Tongue (tissue), 2 donors: Measurements from ENCODE around the gene IL22RA1. TPM values are rescaled to one million over a fixed set of nuclear protein-coding genes. Genes with fewer than 3 reads are reported as not detected.

Experiments
- DNase-seq: peaks from one replicate; pipeline ENCODE4 v3.0.0-alpha.2; 2015
- total RNA-seq: library from RNA; depleted of rRNA; stranded (reverse); fragments of >200 nt; gene quantifications from one replicate; pipeline ENCODE4 v1.2.3, GENCODE V29; 2014

IL22RA1 gene
- total RNA-seq, 1 donor from 2014 or later = 1.2 TPM

DNA sequence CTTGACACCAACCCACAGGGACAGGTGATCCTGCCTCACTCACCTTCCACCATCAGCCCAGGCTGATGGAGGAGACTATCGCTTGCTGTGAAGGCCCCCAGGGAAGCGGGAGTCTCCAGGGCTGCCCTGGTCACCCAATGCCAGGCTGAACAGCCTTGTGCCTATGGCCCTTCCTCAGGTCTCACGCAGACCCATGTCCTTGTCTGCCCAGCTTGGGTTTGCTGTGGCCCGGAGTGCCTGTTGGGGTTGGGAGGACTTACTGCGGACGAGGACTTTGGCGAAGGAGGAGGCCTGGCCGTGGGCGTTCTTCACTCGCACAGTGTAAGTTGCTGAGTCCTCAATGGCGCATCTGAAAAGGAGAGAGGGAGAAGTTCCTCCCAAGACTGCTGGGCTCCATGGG is 45.3 kb downstream of the IL22RA1 start:
- DNase-seq = no peak

DNA sequence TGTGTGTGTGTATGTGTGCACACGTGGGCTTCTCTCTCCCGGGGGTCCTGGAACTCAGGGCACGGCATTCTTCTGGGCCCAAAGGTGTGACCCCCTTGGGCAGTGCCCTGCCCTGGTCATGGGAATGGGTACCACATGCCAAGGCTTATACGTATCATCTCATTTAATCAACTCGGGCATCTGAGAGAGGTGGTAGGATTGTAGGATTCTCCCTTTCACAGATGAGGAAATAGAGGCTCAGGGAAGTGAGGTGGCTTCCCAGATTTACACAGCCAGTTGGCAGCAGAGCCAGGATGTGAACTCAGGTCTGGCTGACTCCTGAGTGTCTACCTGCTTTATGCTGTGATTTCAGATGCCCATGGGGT is 46.2 kb downstream of the IL22RA1 start:
- DNase-seq = no peak

DNA sequence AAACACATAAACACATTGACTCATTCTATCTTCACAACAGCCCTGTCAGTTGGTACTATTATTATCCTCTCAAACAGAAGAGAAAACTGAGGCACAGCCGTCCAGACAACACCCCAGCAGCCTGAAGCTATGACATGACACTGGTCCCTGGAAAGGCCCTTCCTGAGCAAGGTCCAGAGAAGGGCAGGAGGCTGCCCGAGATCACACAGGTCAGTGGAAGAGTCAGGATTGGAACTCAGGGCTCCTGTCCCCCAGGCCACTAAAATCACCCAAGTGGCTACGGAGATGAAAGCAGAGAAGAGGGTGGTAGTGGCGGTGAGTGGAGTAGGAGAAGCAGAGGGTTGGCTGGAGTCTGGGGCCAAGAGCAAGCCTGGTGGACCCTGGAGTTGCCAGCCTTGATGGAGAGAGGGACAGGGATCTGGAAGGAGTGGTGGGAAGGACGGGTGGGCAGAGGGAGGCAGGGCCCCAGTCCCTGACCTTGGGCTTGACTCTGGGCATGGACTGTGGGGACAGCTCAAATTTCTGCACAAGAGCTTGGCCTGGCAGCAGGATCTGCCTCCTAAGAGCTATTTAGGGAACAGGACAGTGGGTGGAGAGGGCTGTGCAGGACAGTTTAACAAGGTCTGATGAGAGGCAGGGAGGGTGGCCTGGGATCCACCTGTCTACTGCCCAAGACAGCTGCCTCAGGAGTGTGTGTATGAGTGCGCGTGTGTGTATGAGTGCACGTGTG is 46.8 kb downstream of the IL22RA1 start:
- peak; percentile 85 for DNase-seq

DNA sequence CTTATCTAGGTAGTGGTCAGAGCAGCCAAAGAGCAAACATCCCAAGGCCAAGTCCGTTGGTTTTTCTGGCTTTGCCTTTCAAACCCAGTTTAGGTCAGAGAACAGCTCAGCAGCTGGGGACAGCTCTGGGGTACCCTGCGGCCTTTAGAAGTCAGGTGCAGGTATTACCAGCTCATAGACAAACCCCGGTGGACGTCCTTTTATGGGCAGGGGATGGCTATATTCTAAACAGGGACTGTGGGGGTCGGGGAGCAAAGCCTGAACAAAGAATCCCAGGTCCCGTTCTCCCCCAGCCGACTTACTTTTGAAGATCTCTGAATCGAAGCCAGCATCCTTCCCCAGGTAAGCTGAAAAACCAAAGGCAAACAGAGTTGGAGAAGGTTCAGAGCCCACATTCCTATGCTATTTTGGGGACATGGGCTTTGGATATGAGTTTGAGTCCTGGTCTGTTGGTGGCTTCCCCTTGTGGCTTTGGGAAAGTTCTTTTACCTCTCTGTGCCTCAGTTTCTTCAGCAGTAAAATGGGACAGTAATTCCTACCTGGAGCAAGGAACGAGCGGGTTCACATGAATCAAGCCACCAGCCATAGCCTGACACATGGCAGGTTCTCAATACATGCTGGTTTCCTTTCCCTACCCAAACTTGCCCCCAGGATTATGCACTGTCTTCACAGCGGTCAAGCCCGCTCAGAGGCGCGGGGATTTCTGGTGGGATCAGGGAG is 47.6 kb downstream of the IL22RA1 start:
- no peak for DNase-seq

DNA sequence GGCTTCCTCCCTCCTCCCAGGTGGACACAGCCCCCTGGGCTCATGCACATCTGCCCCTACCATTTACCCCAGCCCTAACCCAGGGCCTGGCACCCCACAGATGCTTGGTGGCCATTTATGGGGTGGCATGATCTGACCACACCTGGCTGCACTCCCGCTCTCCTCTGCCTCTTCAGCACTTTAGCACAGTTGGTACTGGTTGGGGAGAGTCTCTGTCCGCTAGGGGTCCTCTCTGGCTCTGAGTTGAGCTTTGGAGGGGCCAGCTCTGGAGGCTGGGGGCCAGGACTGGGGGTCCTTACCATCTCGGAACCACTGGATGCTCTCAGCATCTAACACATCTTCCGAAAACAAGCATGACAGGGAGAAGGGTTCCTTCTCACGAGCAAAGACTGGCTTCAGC is 48.4 kb downstream of the IL22RA1 start:
- DNase-seq = no peak

DNA sequence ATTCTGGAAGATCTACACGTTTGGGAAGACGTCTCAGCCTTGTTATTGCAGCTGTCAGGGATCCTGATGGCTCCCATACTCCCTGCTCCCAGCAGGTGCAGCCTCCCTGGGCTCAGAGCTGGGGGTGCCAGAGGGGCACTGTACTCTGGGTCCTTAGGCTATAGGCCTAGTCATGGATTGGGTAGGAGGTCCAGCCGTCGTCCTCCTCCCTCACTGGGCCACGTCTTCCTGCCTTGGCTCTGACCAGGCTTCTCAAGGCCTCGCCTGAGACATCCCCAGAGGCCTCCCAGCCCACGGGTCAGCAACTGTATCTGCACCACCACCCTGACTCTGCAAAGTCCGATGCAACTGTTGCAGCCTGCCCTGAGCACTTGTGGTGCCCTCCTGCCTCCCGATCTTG is 49.2 kb downstream of the IL22RA1 start:
- DNase-seq = no peak

DNA sequence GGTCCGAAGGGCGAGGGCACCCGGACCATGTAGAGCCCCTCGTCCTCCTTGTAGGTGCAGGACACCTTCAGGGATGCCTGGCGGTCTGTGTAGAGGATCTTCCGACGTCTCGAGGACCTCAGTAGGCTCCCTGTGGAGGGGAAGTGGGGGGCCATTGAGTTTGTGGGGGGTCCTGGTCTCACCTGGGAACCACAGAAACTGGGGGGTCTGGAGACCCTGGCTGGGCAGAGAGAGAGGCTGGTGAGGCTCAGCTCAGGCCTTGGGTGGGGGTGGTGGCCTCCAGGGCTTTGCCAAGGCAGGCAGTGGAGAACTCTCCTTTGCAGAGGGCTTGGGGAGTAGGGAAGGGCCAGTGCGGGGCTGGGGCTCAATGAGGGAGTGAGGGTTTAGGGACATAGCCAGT is 50.0 kb downstream of the IL22RA1 start:
- no peak for DNase-seq

DNA sequence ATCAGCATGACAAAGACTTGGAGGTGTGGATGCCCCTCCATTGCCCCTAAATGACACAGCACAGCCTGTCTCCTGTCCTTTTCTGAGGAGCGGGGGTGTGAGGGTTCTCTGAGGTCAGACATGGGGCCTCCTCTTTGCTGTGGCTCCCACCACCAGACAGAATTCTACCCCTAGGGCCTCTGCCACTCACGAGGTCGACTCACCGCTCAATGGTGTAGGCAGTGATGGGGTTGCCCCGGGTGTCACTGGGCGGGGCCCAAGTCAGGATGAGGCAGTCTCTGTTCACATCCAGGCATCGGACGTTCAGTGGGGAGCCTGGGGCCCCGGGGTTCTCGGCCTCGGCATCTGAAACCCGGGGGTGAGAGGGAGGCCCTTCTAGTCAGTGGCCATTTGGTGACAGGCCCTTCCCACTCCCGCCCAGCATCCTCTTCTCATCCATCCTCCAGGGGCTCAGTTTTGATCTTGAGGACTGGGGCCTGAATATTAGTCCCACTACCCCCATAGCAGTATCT is 50.9 kb downstream of the IL22RA1 start:
- no peak for DNase-seq

DNA sequence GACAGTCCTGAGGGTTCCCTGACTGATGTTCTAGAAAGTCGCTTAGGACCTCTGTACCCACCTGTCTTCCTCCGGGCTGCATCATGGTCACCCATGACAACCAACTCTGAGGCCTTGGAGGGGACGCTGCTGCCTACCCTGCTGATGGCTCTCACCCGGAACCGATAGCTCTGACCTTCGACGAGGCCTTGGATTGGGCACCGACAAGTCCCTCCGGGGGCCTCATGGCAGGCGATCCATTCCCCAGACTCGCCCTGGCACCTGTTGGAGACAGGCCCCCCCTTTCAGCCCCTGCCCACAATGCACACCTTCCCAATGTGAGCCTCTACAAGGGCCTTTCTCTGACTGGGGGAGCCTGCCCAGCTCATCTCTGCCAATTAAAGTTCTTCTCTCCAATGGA is 52.2 kb downstream of the IL22RA1 start:
- no peak for DNase-seq

DNA sequence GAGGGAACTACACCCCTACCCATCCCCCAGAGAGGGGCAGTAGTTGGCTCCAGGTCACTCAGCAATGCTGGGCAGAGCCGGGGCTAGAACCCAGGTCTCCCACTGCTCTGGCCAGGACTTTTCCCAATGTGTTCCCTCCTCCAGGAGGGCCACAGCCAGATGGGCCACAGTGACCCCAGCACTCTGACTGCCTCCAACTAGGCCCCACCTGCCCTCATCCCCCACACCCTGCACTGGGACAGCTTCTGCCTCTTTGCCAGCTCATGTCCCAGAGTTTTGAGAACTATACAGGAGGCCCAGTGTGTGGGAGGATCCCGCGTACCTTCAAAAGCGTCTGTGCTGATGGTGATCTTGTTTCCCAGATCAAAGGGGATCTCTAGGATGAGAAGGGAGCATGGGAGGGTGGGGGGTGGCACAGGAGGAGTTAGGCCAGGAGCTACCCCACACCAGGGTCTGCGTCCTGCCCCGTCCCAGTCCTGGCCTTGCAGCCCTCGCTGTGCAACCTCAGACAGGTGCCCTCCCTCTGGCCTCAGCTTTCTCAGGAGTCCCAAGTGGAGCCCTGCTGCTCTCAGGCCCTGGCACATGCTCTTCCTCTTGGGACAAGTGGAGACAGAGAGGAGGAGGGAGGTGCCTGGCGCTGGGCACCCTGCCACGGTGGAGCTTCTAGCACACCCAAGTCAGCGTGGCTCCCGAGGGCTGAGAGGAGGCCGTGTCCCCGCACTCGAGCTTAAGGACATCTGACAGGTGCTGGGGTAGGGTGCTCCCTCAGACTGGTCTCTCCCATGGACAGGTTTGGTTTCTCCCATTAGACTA is 53.0 kb downstream of the IL22RA1 start:
- peak; percentile 55 for DNase-seq

DNA sequence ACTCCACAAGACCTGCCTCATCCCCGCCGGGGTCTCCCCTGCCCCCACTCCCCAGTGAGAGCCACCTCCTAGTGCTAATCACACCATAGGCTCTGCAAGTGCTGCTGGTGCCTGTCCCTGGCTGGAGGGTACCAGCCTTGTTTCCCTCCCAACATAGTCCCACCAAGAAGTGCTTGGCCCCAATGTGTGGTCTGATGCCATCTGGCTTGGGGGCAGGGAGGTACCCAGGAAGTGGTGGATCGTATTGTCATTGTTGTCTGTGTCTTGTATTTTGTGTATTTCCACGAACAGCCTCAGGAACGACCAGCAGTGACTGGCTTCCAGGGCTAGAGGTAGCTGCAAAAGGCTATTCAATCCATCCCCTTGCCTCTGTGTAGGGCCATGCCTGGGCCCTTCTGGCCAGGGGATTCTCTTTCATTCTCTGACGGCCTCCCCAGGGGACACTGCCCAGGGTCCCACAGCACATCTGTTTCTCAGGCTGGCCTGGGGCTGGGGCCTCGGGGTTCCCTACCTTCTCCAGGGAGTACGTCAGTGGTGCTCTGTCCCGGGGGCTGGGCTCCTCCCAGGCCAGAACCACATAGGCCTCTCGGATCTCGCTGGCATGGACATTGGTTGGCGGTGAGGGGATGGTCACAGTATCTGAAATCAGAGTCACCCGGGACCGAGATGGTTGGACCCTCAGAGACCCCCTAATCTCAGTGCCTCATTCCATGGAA is 53.8 kb downstream of the IL22RA1 start:
- DNase-seq = no peak

DNA sequence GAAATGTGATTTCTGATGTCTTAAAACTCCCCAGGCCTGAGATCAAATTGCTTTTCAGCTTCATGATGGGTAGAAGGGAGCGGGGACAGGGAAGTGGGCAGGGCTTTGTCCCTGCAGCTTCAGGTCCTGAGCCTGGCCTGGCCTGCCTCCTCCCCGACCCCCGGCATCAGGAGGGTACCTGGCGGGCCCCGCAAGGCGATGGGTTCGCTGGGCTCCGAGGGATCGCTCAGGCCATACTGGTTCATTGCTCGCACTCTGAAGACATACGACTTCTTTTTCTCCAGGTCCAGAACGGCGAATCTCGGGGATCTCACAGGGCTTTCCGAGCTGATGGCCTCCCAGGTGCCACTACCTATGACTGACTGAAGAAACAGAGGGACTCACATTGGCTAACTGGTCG is 56.5 kb downstream of the IL22RA1 start:
- DNase-seq = no peak

DNA sequence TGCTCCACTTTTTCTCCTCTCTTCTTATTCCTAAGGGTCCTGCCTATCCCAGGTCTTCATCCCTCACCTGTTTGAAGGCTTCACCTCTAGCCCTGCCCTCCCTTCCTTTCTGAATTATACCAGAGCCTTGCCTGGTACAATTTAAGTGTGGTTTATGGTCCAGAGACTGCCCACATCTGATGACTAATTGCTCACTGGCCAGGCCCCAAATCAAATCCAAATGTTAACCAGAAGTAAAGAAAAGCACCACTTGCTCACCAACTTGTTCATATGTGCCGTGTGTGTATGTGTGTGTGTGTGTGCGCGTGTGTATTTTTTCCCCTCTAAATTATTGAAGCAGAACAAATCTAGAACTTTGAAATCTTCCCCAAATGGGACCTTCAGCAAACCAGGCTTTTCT is 57.4 kb downstream of the IL22RA1 start:
- DNase-seq = no peak

DNA sequence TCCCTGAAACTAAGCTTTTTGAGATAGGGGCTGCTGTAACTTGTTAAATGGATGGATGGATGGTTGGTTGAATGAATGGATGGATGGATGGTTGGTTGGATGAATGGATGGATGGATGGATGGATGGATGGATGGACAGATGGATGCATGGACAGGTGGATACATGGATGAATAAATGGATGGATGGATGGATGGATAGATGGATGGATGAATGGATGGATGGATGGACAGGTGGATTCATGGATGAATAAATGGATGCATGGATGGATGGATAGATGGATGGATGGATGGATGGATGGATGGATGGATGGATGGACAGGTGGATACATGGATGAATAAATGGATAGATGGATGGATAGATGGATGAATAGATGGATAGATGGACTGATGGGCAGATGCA is 57.9 kb downstream of the IL22RA1 start:
- DNase-seq = no peak

DNA sequence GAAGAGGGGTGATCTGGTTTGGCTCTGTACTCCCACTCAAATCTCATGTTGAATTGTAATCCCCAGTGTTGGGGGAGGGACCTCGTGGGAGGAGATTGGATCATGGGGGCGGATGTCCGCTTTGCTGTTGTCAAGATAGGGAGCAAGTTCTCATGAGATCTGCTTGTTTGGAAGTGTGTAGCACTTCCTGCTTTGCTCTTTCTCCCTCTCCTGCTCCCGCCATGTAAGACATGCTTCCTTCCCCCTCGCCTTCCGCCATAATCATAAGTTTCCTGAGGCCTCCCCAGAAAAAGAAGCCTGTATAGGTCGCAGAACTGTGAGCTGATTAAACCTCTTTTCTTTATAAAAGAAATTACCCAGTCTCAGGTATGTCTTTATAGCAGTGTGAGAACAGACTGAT is 58.9 kb downstream of the IL22RA1 start:
- no peak for DNase-seq

DNA sequence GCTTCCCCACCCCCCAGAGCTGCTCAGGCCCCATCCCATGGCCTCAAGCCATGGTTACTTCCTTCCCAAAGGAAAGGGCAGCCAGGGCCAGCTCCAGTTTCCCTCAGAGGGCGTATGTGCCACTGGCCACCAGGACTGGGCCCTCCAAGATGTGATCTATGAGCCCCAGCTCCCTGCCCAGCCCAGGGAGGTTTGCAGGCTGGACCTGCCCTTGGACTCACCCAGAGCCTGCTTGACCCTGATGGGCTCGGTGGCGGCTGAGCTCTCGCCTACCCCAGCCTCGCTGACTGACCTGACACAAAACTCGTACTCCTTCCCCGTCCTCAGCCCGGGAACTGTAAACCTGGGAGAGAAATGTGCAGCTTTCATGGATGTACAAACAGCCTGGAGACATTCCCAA is 60.6 kb downstream of the IL22RA1 start:
- DNase-seq = no peak

DNA sequence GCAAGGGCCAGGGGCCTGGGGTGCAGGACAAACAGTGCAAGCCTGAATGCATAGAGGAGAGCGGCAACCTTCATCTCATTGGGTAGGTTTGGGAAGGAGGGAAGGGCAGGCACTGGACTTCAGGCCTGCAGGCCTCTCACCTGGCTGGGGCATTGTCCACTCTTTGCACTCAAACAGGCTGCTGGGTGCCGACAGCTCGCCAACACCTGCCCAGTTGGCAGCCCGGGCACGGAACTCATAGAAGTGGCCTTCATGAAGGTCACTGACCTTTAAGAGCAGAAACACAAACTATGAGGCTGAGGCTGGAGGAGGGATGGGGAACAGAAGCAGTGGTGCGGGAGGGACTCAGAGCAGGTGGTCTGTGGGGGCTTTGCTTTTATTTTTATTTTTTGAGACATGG is 61.8 kb downstream of the IL22RA1 start:
- no peak for DNase-seq

DNA sequence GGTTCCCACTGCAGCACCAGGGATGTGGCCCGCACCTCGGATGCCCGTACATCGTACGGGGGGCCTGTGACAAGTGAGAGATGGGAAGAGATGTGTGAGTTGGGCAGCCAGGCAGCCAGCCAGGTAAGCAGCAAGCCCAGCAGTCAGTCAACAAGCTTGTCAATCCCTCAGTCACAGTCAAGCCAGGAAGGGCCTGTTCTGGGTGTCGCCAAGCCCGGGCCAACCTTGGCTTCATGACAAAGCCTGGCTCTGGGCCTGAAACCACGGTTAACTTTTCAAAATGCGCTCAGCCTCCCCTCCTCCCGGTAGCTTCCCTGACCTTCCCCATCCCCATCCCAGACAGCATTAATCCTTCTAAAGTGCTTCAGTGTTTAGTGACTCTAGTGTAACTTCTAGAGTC is 62.8 kb downstream of the IL22RA1 start:
- DNase-seq = no peak

DNA sequence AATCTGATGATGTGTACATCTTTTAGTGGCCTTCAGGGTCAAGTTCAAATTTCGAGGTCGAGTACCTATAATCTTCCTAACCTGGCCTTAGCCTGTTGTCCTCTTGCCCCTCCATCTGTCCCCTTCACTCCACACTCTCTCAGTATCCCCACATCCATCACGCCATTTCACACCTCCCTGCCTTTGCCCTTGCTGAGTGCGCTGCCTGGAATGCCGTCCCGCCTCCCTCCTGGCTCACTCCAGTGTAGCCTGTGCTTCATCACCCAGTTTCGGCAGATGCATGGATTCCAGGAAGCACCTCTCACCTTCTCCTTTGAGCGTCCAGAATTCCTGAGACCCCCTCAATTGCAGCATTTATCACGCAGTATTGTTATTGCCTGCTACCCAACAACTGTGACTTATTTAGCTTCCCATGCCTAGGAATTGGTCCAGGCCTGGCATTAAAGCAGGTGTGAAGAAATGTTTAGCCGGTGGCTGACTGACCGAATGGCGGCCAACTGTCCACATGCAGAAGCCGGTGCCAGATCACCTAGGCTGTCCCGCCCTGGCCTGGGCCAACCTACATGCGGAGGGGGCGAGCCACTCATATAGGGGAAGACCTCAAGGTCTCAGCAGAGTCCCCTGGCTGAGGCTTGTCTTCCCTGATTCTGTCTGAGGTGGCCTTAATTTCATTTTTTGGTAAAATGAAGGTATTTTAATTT is 65.5 kb downstream of the IL22RA1 start:
- DNase-seq = no peak

DNA sequence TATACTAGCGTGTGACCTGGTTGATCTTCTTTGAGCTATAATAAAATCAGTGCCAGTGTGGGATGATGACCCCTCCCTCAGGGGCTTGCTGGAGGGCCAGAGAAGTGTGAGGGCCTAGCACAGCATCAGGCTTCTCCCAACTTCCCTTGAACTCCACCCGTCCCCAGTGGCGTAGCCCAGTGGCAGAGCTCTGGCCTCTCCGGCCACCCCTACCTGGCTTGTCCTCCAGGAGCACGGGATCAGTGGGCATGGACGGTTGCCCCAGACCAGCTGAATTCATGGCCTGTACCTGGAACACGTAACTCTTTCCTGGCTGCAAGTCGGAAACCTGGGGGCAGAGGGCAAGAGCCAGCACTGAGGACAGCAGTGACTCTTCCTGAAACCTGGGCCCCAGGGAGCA is 67.0 kb downstream of the IL22RA1 start:
- DNase-seq = no peak

DNA sequence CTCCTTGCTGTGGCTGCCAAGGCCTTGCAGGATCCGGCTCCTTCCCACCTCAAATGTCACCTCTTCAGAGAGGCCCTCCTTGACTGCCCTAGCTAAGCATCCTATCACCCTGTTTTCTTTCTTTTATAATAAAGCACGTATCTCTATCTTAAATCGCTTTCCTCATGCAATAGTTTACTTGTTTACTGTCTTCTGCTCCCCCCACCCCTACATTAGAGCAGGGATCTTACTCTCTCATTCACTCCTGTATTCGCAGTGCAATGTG is 67.4 kb downstream of the IL22RA1 start:
- no peak for DNase-seq
